ENCODE measurements around the gene WWTR1.
A peak's percentile ranks its signal among the peaks of the same experiment; 100 is the strongest.

The WWTR1 gene

DNA sequence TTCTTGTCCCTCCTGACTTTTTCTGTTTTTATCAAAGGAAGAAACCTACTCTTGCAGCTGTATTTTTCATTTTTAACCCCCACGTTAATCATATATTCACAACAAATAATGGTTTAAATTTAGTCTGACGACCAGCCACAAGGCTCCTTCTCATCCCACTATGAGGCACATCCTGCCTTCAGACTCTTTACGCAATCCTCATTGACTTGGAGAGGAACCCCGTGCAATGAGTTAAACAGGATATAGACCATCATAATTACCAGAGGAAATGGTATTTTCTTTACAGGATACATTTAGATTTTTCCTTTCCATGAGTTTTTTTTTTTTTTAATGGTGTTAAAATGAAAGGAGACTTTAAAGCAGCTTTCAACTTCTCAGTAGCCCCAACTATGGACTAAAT, 68.5 kb downstream of the WWTR1 start:
- peak; percentile 86 for DNase-seq

GRCh38 chr3:149588909-149589308, 68.9 kb downstream of the WWTR1 start:
- DNase-seq = no peak

DNA sequence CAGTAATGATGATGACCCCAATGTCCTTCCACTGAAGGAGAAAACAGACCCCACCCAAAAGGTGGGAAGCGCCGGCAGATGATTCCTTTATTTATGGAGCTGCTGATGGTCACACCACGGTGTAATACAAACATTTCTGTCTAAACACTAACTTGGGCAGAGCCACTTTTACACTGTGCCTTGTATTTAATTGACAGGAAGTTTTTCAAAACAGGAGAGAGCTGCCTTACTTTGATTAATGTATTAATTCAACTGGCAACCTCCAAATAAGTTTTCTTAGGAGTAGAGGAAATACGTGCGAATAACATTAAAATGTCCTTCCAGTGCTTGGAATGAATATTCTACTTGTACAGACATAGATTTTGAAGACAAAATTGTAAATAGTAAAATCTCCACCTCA, 70.4 kb downstream of the WWTR1 start:
- no peak for DNase-seq

DNA sequence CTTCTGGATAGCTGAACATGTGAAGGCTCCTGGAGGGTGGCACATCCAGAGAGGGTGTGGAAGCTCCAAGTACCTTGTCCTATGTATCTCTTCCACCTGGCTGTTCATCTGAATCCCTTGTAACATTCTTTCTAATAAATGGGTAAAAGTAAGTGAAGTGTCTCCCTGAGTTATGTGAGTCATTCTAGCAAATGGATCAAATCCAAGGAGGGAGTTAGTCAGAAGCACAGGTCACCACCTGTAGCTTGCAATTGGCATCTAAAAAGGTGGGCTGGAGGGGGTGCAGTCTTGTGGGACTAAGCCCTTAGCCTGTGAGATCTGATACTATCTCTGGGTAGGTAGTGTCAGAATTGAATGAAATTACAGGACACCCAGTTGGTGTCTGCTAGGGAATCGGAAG, 71.0 kb downstream of the WWTR1 start:
- peak; percentile 60 for DNase-seq

DNA sequence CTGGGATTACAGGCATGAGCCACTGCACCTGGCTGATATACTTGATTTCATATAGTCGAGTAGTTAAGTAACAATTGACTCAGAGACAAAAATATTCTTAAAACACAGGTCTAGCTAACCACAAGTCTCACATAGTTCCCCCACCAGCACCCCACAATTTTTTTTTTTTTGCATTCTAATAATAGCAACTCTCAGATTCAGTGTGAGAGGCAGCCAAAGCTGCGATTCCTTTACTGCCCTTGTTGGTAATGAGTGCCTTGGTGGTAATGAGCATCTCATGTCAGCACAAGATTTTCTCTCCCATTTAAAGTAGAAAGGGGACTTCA, 72.5 kb downstream of the WWTR1 start:
- DNase-seq = peak; percentile 43

DNA sequence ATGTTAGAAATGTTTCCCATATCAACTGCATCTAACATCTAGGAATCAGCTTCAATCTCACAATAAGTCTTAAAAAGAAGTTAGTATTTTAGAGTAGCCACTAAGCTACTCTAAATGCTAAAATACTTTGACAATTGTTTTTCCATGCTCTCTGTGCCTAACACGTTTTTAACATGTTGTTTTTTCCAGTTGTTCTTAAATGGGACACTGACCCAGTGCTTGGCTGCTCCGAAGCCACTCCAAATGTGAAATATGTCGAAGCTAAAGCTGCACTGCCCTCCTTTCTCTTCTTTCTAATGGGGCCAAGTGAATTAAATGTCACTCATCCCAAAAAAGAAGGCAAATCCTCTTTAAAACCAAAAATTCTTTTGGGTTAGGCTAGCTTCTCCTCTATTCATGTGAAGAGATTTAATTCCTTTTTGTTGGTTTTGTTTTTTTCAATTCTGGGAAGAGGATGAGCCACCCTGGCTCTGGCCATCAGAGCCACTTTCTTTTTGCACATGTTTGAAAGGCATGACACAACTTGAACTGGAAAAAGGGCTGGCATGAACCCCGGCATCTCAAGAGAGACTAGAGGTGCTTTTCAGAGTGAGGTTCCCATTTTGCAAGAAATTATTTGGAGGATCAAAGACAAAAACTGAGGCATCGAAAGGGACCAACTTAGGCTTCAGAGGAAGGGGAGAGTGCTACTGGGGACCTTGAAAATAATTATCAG, 73.7 kb downstream of the WWTR1 start:
- no peak for DNase-seq

DNA sequence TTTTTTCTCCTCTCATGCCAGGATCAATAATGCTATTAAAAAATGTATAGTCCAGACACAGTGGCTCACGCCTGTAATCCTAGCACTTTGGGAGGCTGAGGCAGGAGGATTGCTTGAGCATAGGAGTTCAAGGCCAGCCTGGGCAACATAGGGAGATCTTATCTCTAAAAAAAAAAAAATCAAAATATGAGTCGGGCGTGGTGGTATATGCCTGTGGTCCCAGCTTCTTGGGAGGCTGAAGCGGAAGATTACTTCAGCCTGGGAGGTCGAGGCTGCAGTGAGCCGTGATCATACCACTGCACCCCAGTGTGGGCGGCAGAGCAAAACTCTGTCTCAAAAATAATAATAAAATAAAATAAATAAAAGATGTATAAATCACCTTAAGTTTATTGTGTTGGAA, 75.4 kb downstream of the WWTR1 start:
- DNase-seq = no peak

DNA sequence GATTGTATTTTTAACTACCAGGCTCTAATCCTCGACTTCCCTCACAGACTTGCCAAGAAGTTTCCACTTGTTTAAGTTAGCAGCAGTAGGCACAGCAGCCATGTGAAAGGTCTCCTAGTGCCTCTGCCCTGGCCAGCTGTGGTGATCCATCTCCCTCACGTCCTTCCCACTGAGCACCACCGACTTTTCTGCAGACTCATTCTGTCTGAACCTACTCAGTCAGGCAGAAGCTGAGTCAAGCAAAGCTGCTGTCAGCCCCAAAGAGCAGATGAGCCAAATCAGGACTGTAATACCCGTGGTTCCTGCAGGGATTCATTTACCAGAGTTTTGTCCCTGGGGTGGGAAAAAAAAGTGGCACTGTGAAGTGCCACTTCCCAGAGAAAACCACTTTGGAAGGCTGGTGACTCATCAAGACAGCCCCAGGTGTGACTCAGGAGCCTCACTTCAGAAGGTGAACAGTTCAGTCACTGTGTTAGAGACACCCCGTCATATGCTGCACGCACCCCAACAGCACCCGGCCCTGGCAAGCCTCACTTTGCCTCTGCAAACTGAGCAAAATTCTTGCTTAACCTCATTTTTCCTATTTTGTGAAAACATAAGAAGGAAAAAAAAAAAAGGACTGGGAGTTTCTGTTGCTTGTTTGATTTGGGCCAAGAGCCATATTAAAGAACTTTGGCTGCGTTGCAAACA, 76.0 kb downstream of the WWTR1 start:
- DNase-seq = peak; percentile 86

GRCh38 chr3:149581248-149581647, 76.6 kb downstream of the WWTR1 start:
- DNase-seq = peak; percentile 65

GRCh38 chr3:149579838-149580542, 77.8 kb downstream of the WWTR1 start:
- peak; percentile 71 for DNase-seq

DNA sequence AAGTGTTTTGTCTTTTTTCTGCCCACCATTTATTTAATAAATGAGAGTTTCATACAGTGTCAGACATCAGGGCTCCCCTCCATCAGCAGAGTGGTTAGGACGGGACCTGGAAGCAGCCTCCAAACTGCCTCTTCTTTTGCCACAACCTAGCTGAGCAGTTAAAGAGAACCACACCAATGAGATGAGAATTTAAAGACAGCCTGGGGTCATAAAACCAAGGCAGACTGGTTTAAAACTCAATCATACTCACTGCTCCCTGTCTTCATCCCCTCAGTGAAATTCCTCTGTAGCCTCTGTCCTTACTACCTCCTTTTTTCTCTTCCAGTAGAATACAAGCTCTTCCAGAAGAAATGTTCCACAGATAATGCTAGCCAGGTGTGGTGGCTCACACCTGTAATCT, 78.7 kb downstream of the WWTR1 start:
- no peak for DNase-seq

GRCh38 chr3:149577801-149578200, 80.0 kb downstream of the WWTR1 start:
- DNase-seq = no peak

GRCh38 chr3:149575961-149576564, 81.8 kb downstream of the WWTR1 start:
- peak; percentile 99 for DNase-seq

GRCh38 chr3:149575213-149575960, 82.4 kb downstream of the WWTR1 start:
- DNase-seq = peak; percentile 96

DNA sequence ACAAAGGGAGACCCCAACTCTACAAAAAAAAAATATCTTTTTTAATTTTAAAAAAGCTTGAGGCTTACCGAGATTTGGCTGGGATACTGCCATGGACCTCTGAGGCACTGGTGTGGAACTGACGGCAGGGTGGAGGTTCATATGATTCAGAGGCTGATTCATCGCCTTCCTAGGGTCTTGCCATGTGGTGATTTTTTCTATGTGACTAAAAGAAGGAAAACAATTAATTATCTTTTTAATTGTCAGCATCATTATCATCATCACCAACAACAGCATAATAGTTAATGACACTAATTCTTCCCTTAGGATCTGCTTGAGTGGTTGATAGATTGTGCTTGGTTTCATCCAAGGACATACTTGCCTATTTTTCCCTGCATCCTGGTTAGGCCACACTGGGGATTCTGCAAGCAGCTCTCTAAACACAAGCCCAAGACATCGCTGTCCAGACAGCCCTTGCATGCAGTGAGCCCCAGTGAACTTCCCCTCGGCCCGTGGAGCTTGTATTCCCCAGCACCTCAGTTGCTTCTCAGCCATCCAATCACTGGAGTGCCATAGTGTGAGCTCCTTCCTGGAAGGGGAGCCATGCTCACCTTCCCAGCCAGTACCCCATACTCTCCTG, 84.9 kb downstream of the WWTR1 start:
- DNase-seq = peak; percentile 85

DNA sequence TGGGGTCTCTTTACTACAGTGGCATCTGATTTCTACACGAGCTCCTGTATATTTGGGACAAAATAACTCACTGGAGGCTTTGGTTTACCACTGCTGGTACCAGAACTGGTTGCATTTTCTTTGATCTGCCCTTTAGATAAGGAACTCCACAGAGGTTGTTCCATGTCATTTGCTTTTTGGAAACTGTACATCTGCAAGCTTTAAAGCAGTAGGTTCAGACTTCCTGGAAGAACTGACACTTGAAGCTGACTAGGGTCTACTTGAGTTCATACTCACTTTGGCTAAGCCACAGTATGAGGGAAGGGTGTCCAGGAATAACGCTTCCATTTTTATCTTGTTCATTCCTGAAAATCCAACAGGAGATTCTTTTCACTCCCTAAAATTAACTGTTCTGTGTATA, 86.4 kb downstream of the WWTR1 start:
- no peak for DNase-seq

GRCh38 chr3:149570016-149570415, 87.8 kb downstream of the WWTR1 start:
- DNase-seq = no peak

- DNase-seq = no peak
Measured at GRCh38 chr3:149567381-149567780, 90.4 kb downstream of the WWTR1 start.

GRCh38 chr3:149566292-149566975, 91.4 kb downstream of the WWTR1 start:
- DNase-seq = no peak

DNA sequence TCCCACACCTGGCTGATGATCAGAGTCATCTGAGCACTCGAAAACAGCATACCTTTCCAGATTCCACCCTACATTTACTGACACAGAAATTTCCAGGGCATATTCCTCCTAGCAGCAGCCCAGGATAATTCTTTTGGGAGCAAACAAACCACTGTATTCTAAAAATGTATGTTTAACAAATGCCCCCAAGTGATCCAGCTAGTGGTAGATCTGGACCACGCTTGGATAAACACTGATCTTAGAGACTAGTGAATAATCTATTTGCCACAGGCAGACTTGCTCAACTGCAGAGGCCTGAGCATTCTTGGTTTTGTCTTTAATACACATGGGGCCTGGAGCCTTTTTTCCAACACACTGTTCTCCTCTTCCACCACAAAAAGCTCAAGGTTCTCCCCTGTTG, 93.7 kb downstream of the WWTR1 start:
- no peak for DNase-seq

DNA sequence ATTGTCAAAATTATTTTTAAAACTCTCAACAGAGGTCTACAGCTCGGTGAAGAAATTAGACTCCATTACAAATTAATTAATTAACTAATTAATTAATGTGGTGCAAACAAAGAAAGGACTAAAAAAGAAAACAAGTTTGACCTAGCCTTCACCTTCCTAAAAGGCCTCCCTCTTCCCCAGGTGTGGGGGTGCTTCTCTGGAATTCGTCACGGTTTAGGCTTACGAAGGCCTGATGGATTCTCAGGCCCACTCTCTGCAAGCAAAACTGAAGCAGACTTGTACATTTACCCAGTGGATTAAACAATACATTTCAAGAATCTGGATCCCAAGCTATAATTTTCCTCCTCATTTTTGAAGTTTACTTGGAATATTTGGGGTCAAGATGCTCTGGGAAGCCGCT, 94.7 kb downstream of the WWTR1 start:
- DNase-seq = no peak

DNA sequence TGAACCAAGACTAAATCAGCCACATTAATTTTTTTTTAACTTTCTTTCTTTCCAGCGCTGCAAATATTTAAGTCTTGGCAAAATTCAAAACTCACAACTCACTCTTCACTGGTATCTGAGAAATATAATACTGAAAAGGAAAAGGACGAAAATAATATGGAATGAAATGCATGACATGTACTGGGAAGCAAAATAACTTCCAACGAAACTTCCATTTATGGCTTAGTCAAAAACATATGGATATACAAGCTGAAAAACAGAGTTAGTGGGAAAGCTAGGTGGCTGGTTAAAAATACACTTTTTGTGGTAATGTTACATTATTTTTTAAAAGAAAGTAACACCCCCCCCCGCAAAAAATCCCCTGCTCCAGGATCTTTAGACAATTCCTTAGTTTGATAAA, 97.2 kb downstream of the WWTR1 start:
- DNase-seq = no peak

All from fibroblast of skin of right biceps (primary cell).